ENCODE measurements around the gene LAMA3.
"Not testable (repeated sequence)": the region's sequence is repeated elsewhere in the genome, so short reads cannot be mapped to it uniquely, and the experiment has no call there.

LAMA3 gene

DNA sequence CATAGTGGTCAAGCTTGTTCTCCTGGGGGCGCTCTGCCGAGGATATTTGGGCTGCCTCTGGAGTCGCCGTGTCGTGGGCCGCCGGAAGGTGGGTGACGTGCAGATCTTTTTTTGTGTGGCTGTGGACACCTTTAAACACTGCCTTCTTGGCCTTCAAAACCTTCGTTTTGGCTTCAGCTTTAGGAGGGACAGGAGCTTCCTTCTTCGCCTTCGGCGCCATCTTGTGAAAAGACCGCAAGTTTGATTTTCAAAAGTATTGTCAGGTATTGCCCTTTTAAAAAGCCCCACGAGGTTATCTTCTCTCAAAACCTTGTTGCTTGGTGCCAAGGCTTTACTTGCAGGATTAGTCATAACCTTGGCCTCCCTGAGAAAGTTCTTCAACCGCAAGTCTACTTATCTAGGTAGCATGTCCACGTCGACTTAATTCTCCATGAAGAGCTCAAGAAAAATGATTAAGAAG is 20.8 kb downstream of the LAMA3 start:
- DNase-seq = no peak

- no peak for DNase-seq
These were observed 21.7 kb downstream of the LAMA3 start for GRCh38 chr18:23710946-23711345.

DNA sequence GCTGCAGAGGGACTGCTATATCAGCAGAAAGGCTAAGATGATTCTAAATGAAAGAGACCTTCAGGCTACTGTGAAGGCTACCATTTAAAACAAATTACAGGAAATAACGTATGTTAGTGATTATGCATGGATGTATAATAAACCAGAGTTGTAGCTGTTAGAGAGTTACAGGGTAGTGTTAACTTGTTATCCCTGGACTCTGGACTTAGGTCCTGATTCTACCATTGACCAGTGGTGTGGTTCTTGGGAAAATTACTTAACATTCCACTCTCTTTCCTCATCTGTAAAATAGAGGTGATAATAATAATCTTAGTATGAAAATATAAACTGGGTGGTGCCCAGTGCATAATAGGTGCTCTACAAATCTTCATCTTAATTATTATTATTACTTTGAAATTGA is 22.2 kb downstream of the LAMA3 start:
- no peak for DNase-seq

GRCh38 chr18:23712445-23712844 is 23.2 kb downstream of the LAMA3 start:
- no peak for DNase-seq

DNA sequence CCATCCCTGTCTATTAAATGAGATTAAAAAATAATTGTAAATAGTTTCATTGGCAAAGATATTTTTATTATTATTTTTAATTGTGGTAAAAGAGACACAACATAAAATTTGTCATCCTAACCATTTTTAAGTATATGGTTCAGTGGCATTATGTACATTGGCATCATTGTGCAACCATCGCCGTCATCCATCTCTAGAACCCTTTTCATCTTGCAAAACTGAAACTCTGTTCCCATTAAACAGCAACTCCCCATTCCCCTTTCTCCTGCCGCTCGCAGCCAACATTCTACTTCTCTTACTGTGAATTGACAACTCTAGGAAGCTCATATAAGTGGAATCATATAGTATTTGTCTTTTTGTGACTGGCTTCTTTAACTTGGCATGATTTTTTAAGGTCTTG is 25.3 kb downstream of the LAMA3 start:
- no peak for DNase-seq

- DNase-seq = not testable (repeated sequence)
These were observed 26.8 kb downstream of the LAMA3 start for GRCh38 chr18:23716079-23716478.

- no peak for DNase-seq
These were observed 27.3 kb downstream of the LAMA3 start for GRCh38 chr18:23716516-23716915.

- no peak for DNase-seq
These were observed 27.7 kb downstream of the LAMA3 start for GRCh38 chr18:23716966-23717365.

DNA sequence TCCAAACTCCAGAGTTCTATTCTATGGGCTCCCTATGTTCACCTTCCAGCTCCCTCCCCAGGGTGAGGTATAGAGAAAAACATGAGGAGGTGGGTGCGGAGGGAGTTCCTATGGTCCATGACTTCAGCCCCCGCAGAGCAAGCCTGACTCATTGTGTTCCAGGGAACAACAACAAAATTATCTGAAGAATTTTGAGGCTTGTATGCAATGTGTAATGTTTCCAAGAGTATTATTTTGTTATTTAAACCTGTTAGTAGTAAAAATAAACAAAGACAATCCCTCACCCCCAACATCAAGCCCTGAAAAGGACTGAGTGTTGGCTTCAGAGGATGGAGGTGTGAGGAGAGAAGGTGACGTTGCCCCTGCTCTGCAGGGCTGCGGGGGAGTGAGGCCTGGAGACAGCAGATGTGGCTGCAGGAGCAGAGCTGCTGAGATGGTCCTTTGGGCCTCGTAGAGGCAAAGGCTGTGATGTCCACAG is 29.0 kb downstream of the LAMA3 start:
- DNase-seq = no peak

DNA sequence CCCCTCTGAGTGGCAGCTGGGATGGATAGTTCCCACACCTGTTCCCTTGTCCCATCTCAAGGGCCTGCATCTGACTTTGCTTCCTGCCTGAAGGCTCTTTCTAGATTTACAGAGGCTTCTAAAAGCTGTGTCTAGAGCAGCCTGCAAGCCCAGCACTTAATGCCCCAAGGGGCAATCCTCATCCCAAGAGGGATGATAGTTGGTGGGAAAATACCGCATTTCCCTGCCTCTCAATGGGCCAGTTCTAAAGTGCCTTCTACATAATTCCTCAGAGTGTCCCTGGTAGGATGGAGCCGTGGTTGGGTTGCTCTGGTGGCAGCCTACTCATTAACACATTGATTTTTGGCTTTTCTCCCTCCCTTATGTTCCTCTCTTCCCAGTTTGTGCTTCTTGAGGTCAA is 29.5 kb downstream of the LAMA3 start:
- no peak for DNase-seq

DNA sequence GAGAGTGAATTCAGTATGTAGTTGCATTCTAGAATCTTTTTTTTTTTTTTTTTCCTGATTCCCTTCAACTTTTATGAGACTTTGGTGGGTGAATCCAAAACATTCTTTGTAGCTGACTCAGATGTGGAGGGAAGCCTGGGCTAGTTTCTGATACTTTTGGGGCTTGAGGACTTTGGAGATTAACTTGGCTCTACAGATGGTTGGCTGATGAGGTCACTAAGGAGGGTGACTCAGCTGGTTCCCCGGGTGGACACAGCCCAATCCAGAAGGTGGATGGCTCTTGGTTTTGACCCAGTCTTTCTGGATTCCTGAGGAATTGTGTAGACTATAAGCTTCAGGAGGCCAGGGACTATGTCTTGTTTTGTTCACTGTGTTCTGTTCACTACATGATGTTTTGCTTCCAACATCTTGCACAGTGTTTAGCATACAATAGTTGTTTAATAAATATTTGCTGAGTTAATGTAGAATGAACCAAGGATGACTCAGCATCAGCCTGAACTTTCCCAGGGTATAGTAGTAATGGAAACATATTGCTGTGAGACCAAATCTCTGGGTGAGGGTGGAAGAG is 30.5 kb downstream of the LAMA3 start:
- no peak for DNase-seq

DNA sequence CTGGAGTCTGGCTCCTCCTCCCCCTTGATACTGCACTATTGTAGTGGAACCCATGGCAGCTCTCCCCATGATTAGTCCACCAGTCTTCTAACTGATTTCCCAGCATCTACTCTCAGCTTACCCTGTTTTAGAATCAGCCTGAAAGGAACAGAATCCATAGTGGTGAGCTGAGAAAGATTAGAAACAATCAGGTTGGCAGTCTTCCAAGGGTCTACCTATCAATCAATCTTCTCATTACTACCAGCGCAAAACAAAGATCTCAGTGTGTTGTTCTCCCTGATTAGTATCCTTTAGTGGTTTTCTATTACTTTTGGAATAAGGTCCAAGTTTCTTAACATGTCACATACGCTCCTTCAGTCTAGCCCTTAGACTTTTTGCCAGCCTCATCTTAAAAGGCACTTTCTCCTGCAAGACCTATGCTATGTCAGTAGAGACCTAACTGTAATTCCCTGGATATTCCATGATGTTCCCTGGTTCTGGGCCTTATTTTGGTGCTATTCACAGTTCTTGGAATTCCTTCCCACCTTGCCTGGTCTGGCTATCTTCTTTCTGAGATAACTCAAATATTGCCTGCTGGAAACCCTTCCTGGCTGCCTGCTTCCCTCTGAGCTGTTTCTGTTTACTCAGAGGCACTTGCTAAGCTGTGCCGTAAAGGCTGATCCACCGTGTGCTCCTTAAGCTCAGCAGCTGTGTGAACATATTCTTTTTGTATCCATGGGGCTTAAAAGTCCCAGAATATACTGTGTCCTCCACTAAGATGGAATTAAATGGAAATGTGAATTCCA is 32.6 kb downstream of the LAMA3 start:
- DNase-seq = no peak

DNA sequence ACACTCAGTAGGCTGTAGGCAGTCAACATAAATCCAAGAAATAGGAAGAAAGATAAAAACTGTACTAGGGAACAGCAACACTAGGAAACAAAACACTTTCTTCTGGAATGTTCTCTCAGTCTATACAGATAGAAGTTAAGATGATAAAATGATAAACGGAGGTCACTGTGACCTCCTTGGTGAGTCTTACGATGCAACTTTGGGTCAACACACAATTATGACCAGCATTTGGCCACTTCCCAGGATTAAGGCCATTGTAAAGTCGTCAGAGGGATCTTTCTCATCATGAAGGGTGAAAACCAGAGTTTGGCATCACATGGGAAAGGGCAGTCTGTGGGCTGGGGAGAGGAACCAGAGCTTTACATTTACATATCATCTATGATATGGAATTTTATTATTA is 33.4 kb downstream of the LAMA3 start:
- DNase-seq = no peak

GRCh38 chr18:23723121-23723520 is 33.9 kb downstream of the LAMA3 start:
- no peak for DNase-seq

GRCh38 chr18:23724681-23725080 is 35.4 kb downstream of the LAMA3 start:
- no peak for DNase-seq

GRCh38 chr18:23725351-23725750 is 36.1 kb downstream of the LAMA3 start:
- DNase-seq = no peak

GRCh38 chr18:23725827-23726661 is 36.8 kb downstream of the LAMA3 start:
- no peak for DNase-seq

DNA sequence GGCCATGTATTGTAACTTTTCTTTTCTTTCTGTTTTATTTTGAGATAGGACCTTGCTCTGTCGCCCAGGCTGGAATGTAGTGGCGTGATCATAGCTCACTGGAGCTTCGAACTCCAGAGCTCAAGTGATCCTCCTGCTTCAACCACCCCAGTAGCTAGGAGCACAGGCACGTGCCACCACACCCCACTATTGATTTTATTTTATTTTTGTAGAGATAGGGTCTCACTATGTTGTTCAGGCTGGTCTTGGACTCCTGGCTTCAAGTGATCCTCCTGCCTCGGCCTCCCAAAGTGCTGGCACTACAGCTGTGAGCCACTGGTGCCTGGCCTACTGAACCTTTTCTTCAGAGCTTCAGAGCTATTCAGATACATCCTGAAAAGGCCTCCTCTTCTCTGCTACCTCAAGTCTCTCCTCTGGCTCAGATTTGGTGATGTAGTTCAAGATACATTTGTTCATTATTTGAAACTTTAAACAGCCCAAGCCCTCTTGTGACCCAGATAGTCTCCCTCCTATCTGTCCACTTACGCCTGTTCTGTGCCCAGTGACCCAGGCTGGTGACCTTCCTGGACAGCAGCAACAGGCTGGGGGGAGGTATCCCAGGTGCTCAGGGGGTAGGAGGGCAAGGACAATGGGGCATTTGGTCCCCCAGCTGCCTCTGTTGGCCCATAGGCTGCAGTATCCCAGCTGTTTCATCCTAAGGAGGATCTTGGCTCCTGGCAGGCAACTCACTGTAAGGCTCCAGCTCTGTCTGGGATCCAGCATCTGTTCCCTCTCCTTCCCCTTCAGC is 38.6 kb downstream of the LAMA3 start:
- no peak for DNase-seq

- no peak for DNase-seq
These were observed 41.6 kb downstream of the LAMA3 start for GRCh38 chr18:23730857-23731256.

GRCh38 chr18:23731861-23732260 is 42.6 kb downstream of the LAMA3 start:
- no peak for DNase-seq

DNA sequence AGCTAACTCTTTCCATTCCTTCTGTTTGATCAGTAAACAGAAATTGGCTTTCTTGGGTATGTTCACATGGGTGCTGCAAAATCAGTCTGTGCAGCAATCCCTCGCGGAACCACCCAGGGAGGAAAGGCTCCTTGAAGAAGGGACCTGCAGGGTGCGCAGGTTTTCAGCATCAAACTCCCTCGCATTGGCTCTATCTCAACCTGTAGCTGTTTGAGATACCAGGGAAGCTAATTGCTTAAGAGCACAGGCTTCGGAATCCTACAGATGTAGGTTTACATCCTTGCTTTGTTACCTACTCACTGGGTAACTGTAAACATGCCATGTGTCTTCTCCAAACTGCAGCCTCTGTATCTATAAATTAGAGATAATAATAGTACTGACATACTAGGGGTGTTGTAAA is 43.2 kb downstream of the LAMA3 start:
- no peak for DNase-seq

- not testable (repeated sequence) for DNase-seq
These were observed 44.0 kb downstream of the LAMA3 start for GRCh38 chr18:23733265-23733664.

DNA sequence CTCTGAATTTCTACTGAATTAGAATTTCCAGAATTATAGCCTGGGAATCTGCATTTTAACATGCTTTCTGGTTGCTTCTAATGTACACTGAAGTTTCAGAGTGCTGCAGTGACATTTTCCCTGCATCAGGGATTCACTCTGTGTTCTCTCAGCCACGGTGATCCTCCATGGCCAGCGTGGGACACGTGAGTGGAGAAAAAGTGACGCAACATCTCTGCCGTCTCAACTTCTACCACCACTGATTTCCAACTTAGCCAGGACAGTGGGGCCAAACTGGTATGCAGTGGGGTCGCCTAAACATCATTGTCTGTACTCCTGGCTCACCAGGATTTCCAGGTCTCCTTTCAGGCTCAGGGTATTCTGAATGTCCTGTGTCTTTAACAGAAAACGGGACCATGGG is 44.6 kb downstream of the LAMA3 start:
- DNase-seq = no peak

Measured in stimulated activated CD4-positive, alpha-beta T cell treated with anti-CD3 and anti-CD28 coated beads, Interleukin-4, amount 100 ng/mL, for 1 hour (primary cell).